OCI-LY7 (cell line): Measurements from ENCODE around the gene CRYBB2. TPM values are rescaled to one million over a fixed set of nuclear protein-coding genes. Genes with fewer than 3 reads are reported as not detected.

Source experiments
- BruUV-seq: library from RNA; stranded (reverse); fragments of 400-500 nt; replicated peaks from 2 replicates; lab custom pipeline; 2021; lab: Mats Ljungman, UMichigan
- CTCF ChIA-PET: fragments of 300-600 bp; sonication (Branson Sonifier 250); formaldehyde crosslinking; loops from one replicate; lab custom pipeline; 2022; ENCODE audit warnings: antibody characterized with exemption; ENCODE audit not compliant: unreplicated experiment; lab: Charles Lee
- POLR2A ChIA-PET: fragments of 300-600 bp; sonication (Branson Sonifier 250); formaldehyde crosslinking; loops from one replicate; lab custom pipeline; 2022; ENCODE audit warnings: antibody characterized with exemption; lab: Charles Lee
- DNase-seq: peaks from one replicate; pipeline ENCODE4 v3.0.0-alpha.2; 2015; ENCODE audit warnings: low spot score
- H2AFZ ChIP-seq: fragments of 200-600 bp; sonication (generic), shearing (Covaris generic); 2 replicates; pipeline ENCODE4 v1.6.1; 2014; ENCODE audit warnings: mild to moderate bottlenecking, antibody characterized with exemption, low read length, moderate library complexity
- H3K27ac ChIP-seq: fragments of 200-600 bp; sonication (generic); 2 replicates; pipeline ENCODE4 v1.5.1; 2014; ENCODE audit warnings: mixed run types, low read depth, mild to moderate bottlenecking, moderate library complexity, low read length, inconsistent platforms; ENCODE audit not compliant: poor library complexity, severe bottlenecking
- H3K36me3 ChIP-seq: fragments of 200-600 bp; sonication (generic); 2 replicates; pipeline ENCODE4 v1.6.1; 2014; ENCODE audit warnings: mild to moderate bottlenecking, antibody characterized with exemption, low read length, moderate library complexity, mixed read lengths; ENCODE audit not compliant: insufficient read depth
- H3K4me1 ChIP-seq: fragments of 200-600 bp; sonication (generic); 2 replicates; pipeline ENCODE4 v1.5.1; 2014; ENCODE audit warnings: mild to moderate bottlenecking, low read length; ENCODE audit not compliant: insufficient read depth, poor library complexity, severe bottlenecking
- H3K4me2 ChIP-seq: fragments of 200-600 bp; sonication (generic); 2 replicates; pipeline ENCODE4 v1.6.1; 2014; ENCODE audit warnings: mild to moderate bottlenecking, low read length
- H3K4me3 ChIP-seq: fragments of 200-600 bp; sonication (generic); 2 replicates; pipeline ENCODE4 v1.5.1; 2014; ENCODE audit warnings: mild to moderate bottlenecking, low read depth, low read length; ENCODE audit not compliant: poor library complexity, severe bottlenecking
- H3K79me2 ChIP-seq: fragments of 200-600 bp; sonication (generic); 2 replicates; pipeline ENCODE4 v1.6.1; 2016; ENCODE audit warnings: low read depth, mild to moderate bottlenecking, low read length, moderate library complexity, mixed read lengths; ENCODE audit not compliant: insufficient read depth
- H3K9me2 ChIP-seq: fragments of 200-600 bp; sonication (generic); 2 replicates; pipeline ENCODE4 v1.6.1; 2016; ENCODE audit warnings: mild to moderate bottlenecking, low read length, mixed read lengths; ENCODE audit not compliant: insufficient read depth
- H3K9me3 ChIP-seq: fragments of 200-600 bp; sonication (generic); 2 replicates; pipeline ENCODE4 v1.6.1; 2014; ENCODE audit warnings: mild to moderate bottlenecking, mixed run types, low read length, mixed read lengths
- H4K20me1 ChIP-seq: fragments of 200-600 bp; sonication (generic); 2 replicates; pipeline ENCODE4 v1.6.1; 2014; ENCODE audit warnings: mild to moderate bottlenecking, antibody characterized with exemption, low read length, moderate library complexity, mixed read lengths; ENCODE audit not compliant: insufficient read depth
- EZH2phosphoT487 ChIP-seq: fragments of 200-600 bp; sonication (generic); IDR thresholded peaks from 2 replicates; pipeline ENCODE4 v1.6.1; 2018; ENCODE audit warnings: low read depth, borderline replicate concordance, mild to moderate bottlenecking, mixed run types, antibody characterized with exemption, low read length, moderate library complexity, mixed read lengths
- intact Hi-C: fragments of 100-400 bp; cut with micrococcal nuclease; formaldehyde crosslinking; loops from one replicate; pipeline ENCODE4 v1.10.0; 2022; ENCODE audit not compliant: unreplicated experiment
- total RNA-seq, 2 experiments: library from RNA; depleted of rRNA in 1 of 2; stranded (reverse); fragments of >200 nt in 1 of 2; shearing (Covaris generic) in 1 of 2; gene quantifications; 2 replicates each; pipeline ENCODE4 v1.2.3, GENCODE V29; 2014 to 2022
- TF ChIP-seq, protein P1 (sequence below): fragments of 200-600 bp; sonication (generic); conservative IDR thresholded peaks from 2 replicates; pipeline ENCODE4 v1.5.1; 2014; ENCODE audit warnings: mild to moderate bottlenecking, antibody characterized with exemption, low read length, moderate library complexity, mixed read lengths

CRYBB2 gene
- total RNA-seq, 2 experiments from 2014 or later, result not detected

DNA sequence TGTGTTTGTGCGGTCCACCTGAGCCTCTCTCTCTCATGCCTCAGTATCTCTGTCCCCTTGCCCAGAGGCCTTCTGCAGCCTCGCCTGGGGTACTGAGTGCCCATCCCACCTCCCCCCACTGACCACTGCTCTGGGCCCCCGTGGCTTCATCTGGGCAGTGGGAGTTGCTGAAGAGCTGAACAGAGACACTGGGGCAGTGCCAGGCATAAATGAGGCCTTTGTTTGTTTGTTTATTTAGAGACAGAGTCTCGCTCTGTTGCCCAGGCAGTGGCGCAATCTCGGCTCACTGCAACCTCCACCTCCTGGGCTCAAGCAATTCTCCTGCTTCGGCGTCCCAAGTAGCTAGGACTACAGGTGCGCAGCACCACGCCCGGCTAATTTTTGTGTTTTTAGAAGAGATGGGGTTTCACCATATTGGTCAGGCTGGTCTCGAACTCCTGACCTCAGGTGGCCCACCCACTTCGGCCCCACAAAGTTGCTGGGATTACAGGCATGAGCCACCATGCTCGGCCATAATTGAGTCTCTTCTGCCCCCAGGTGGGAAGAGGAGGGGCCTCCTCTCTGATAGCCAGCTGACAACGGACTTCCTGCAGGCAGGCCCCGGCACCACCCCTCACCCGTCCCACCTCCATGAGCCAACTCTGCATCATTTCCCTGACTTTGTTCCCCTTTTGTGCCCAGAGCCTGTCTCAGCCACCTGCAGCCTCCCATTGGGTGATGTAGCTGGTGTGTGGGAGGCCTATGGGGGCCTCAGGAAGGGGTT, 10.5 kb upstream of the CRYBB2 start:
- ChIA-PET CTCF (no interaction called here), POLR2A (no interaction called here)
- TF ChIP-seq EZH2phosphoT487, result no peak
- Histone ChIP-seq H3K9me2 (no peaks in the 10 kb centered on the region), H4K20me1 (no peaks in the 10 kb centered on the region), H3K79me2 (no peaks in the 10 kb centered on the region), H3K9me3 (no peaks in the 10 kb centered on the region), H2AFZ (no peak overlapping the region), H3K4me2 (no peak overlapping the region), H3K4me3 (no peak overlapping the region), H3K4me1 (no peaks in the 10 kb centered on the region), H3K36me3 (no peaks in the 10 kb centered on the region), H3K27ac (no peak overlapping the region)
- intact Hi-C loops, result no loop called here
- DNase-seq, result no peak
- no TSS peak for BruUV-seq

DNA sequence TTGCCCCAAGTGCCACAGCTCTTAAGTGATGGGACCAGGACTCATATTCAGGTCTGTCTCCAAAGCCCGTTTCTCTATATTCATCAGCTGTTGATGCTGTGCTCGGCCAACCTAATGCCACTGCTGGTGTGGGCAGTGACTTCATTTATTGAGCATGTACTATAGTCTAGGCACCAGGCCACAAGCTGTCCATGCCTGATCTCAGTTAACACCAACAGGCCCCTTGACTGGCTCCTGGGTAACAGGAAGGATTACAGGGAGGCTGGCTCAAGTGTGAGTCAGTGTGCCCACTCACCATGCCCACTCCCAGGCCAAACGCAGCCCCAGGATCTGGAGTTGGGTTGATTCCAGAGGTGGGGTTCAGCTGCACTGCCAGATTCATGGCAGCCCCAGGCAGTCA, 8.6 kb upstream of the CRYBB2 start:
- CTCF ChIA-PET, result no interaction called here

DNA sequence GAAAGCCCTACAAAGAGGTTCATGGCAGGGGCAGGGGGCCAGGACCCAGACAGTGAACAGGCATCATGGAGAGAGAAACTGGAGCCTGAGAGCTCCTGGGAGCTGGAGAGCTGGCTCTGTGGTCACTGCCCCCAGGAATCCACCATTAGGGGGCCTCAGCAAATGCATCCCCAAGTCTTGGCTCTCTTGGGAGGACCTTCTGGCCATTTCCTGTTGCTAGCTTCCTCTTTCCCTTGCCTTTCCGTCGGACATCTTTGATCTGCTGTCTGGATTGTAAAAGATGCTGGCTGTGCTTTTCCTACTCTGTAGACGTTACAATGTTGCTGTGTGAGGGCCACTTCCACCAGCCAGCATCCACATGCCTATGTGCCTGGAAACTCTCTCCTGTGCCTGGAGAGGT, 7.1 kb upstream of the CRYBB2 start:
- H3K9me2 ChIP-seq, result no peaks in the 10 kb centered on the region
- TF ChIP-seq, protein P1, sequence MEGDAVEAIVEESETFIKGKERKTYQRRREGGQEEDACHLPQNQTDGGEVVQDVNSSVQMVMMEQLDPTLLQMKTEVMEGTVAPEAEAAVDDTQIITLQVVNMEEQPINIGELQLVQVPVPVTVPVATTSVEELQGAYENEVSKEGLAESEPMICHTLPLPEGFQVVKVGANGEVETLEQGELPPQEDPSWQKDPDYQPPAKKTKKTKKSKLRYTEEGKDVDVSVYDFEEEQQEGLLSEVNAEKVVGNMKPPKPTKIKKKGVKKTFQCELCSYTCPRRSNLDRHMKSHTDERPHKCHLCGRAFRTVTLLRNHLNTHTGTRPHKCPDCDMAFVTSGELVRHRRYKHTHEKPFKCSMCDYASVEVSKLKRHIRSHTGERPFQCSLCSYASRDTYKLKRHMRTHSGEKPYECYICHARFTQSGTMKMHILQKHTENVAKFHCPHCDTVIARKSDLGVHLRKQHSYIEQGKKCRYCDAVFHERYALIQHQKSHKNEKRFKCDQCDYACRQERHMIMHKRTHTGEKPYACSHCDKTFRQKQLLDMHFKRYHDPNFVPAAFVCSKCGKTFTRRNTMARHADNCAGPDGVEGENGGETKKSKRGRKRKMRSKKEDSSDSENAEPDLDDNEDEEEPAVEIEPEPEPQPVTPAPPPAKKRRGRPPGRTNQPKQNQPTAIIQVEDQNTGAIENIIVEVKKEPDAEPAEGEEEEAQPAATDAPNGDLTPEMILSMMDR, result no peak
- TF ChIP-seq EZH2phosphoT487, result no peak
- no peak overlapping the region for H2AFZ ChIP-seq
- H3K4me2 ChIP-seq, result no peak overlapping the region
- intact Hi-C loops, result no loop called here
- H3K79me2 ChIP-seq, result no peaks in the 10 kb centered on the region
- no peak overlapping the region for H3K4me3 ChIP-seq
- no peaks in the 10 kb centered on the region for H3K4me1 ChIP-seq
- ChIA-PET POLR2A (no interaction called here), CTCF (no interaction called here)
- H3K27ac ChIP-seq, result no peak overlapping the region
- no peaks in the 10 kb centered on the region for H4K20me1 ChIP-seq
- no peak for DNase-seq
- H3K36me3 ChIP-seq, result no peaks in the 10 kb centered on the region
- BruUV-seq, result no TSS peak
- H3K9me3 ChIP-seq, result no peaks in the 10 kb centered on the region

More for the DNA sequence above, 8.6 kb upstream of the CRYBB2 start:
- Histone ChIP-seq H3K4me2 (no peak overlapping the region), H3K4me1 (no peaks in the 10 kb centered on the region), H3K79me2 (no peaks in the 10 kb centered on the region), H3K9me2 (no peaks in the 10 kb centered on the region), H3K9me3 (no peaks in the 10 kb centered on the region), H3K36me3 (no peaks in the 10 kb centered on the region), H3K4me3 (no peak overlapping the region), H4K20me1 (no peaks in the 10 kb centered on the region), H2AFZ (no peak overlapping the region), H3K27ac (no peak overlapping the region)
- POLR2A ChIA-PET, result no interaction called here
- no peak for TF ChIP-seq EZH2phosphoT487
- TF ChIP-seq, protein P1, result no peak
- no peak for DNase-seq
- intact Hi-C loops, result no loop called here
- no TSS peak for BruUV-seq
